Measurements from ENCODE around the gene KANSL1. TPM values are rescaled to one million over a fixed set of nuclear protein-coding genes. Genes with fewer than 3 reads are reported as not detected.
A peak's percentile ranks its signal among the peaks of the same experiment; 100 is the strongest.

KANSL1 gene
- polyA plus RNA-seq, 1 experiment: 14.1 TPM

- POLR2A ChIA-PET: no interaction called here
- H3K36me3 ChIP-seq (ENCODE audit: control insufficient read depth, insufficient read depth, low read length): peaks cover 2% of the 10 kb centered on the region; the same call in 1 of the 2 replicates
- TF ChIP-seq CTCF (IDR thresholded peaks at IDR 0.05; ENCODE audit: insufficient read depth, low read depth, low read length): no peak
- no peak for DNase-seq (ENCODE audit: low read depth)
- H3K27me3 ChIP-seq (ENCODE audit: control insufficient read depth, insufficient read depth, low read length): no peaks in the 10 kb centered on the region
- CTCF ChIA-PET: interaction anchor here (2.5 kb wide), 1 partner anchor 16 kb away, joined by 10 read pairs; no protein-coding TSS in a partner anchor
- no peak overlapping the region for H3K4me3 ChIP-seq (ENCODE audit: low read depth, low read length)
Observed at GRCh38 chr17:46060461-46060860, 132.8 kb downstream of the KANSL1 start.

DNA sequence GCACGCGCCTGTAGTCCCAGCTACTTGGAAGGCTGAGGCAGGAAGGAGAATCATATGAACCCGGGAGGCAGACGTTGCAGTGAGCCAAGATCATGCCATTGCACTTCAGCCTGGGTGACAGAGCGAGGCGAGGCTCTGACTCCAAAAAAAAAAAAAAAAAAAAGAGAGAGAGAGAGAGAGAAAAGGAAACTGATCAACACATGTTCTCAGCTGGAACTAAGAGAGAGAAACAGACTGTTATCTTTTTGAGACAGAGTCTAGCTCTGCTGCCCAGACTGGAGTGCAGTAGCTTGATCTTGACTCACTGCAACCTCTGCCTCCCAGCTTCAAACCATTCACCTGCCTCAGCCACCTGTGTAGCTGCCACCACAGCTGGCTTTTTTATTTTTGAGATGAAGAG lies 133.7 kb downstream of the KANSL1 start:
- Histone ChIP-seq H3K36me3 (ENCODE audit: control insufficient read depth, insufficient read depth, low read length) (0 out of 2 replicates have a peak, but pooled peaks cover 2% of the 10 kb centered on the region), H3K27me3 (ENCODE audit: control insufficient read depth, insufficient read depth, low read length) (no peaks in the 10 kb centered on the region), H3K4me3 (ENCODE audit: low read depth, low read length) (no peak overlapping the region)
- DNase-seq (ENCODE audit: low read depth): no peak
- no peak for TF ChIP-seq CTCF (IDR thresholded peaks at IDR 0.05; ENCODE audit: insufficient read depth, low read depth, low read length)
- ChIA-PET POLR2A (no interaction called here), CTCF (interaction anchor here (0.8 to 2.5 kb wide), 4 partner anchors 11 to 140 kb away, joined by 3 to 10 read pairs (median 4); no protein-coding TSS in a partner anchor)

- H3K4me3 ChIP-seq (ENCODE audit: low read depth, low read length): no peak overlapping the region
- TF ChIP-seq CTCF (IDR thresholded peaks at IDR 0.05; ENCODE audit: insufficient read depth, low read depth, low read length): no peak
- CTCF ChIA-PET: interaction anchor here (1.2 to 1.8 kb wide), 5 partner anchors 13 to 136 kb away, joined by 3 to 12 read pairs (median 4); partner anchors contain the start of gene KANSL1
- DNase-seq (ENCODE audit: low read depth): no peak
- H3K27me3 ChIP-seq (ENCODE audit: control insufficient read depth, insufficient read depth, low read length): no peaks in the 10 kb centered on the region
- POLR2A ChIA-PET: no interaction called here
- 0 out of 2 replicates have a peak, but pooled peaks cover 2% of the 10 kb centered on the region for H3K36me3 ChIP-seq (ENCODE audit: control insufficient read depth, insufficient read depth, low read length)
Observed at GRCh38 chr17:46057366-46057765, 135.9 kb downstream of the KANSL1 start.

- ChIA-PET CTCF (interaction anchor here (1.2 to 1.8 kb wide), 3 partner anchors 12 to 54 kb away, joined by 4 to 12 read pairs (median 4); no protein-coding TSS in a partner anchor), POLR2A (no interaction called here)
- H3K27me3 ChIP-seq (ENCODE audit: control insufficient read depth, insufficient read depth, low read length): no peaks in the 10 kb centered on the region
- DNase-seq (ENCODE audit: low read depth): peak; percentile 74
- H3K4me3 ChIP-seq (ENCODE audit: low read depth, low read length): no peak overlapping the region
- H3K36me3 ChIP-seq (ENCODE audit: control insufficient read depth, insufficient read depth, low read length): 0 out of 2 replicates have a peak, but pooled peaks cover 2% of the 10 kb centered on the region
- TF ChIP-seq CTCF (IDR thresholded peaks at IDR 0.05; ENCODE audit: insufficient read depth, low read depth, low read length): no peak
Observed at GRCh38 chr17:46056800-46057304, 136.4 kb downstream of the KANSL1 start.

GRCh38 chr17:46053911-46054534 lies 139.2 kb downstream of the KANSL1 start:
- peaks cover 6% of the 10 kb centered on the region; the same call in 1 of the 2 replicates for H3K36me3 ChIP-seq (ENCODE audit: control insufficient read depth, insufficient read depth, low read length)
- no peak for DNase-seq (ENCODE audit: low read depth)
- no peak overlapping the region for H3K4me3 ChIP-seq (ENCODE audit: low read depth, low read length)
- POLR2A ChIA-PET: interaction anchor here (0.7 kb wide), 1 partner anchor 75 kb away, joined by 3 read pairs; no protein-coding TSS in a partner anchor
- TF ChIP-seq CTCF (IDR thresholded peaks at IDR 0.05; ENCODE audit: insufficient read depth, low read depth, low read length): no peak
- H3K27me3 ChIP-seq (ENCODE audit: control insufficient read depth, insufficient read depth, low read length): no peaks in the 10 kb centered on the region
- CTCF ChIA-PET: interaction anchor here (0.6 to 1.9 kb wide), 2 partner anchors 10 to 469 kb away, joined by 3 to 8 read pairs; no protein-coding TSS in a partner anchor

All from BJ (cell line).